ENCODE data around the gene KANSL1L.
"Not testable (repeated sequence)": the region's sequence is repeated elsewhere in the genome, so short reads cannot be mapped to it uniquely, and the experiment has no call there.

- TF ChIP-seq CTCF (IDR thresholded peaks at IDR 0.05; ENCODE audit: low read depth, low read length, poor library complexity, severe bottlenecking); EZH2phosphoT487 (IDR thresholded peaks at IDR 0.05; ENCODE audit: borderline replicate concordance, low read length): not testable (repeated sequence)
These were observed 12.7 kb upstream of the KANSL1L start for GRCh38 chr2:210183936-210184335.
